ENCODE data around the gene FREM2.

The FREM2 gene

GRCh38 chr13:38687246-38688229 is 661 bp downstream of the FREM2 start:
- no peak for DNase-seq (ENCODE audit: low read depth in 2 of 3, low spot score in 2 of 3)

GRCh38 chr13:38688674-38689073 is 1.8 kb downstream of the FREM2 start:
- DNase-seq (ENCODE audit: low read depth in 2 of 3, low spot score in 2 of 3): no peak

GRCh38 chr13:38690231-38690630 is 3.4 kb downstream of the FREM2 start:
- DNase-seq (ENCODE audit: low read depth in 2 of 3, low spot score in 2 of 3): no peak

GRCh38 chr13:38693168-38693567 is 6.3 kb downstream of the FREM2 start:
- no peak for DNase-seq (ENCODE audit: low read depth in 2 of 3, low spot score in 2 of 3)

GRCh38 chr13:38693641-38694040 is 6.8 kb downstream of the FREM2 start:
- DNase-seq (ENCODE audit: low read depth in 2 of 3, low spot score in 2 of 3): no peak

- no peak for DNase-seq (ENCODE audit: low read depth in 2 of 3, low spot score in 2 of 3)
These were observed 10.3 kb downstream of the FREM2 start for GRCh38 chr13:38697197-38697596.

- no peak for DNase-seq (ENCODE audit: low read depth in 2 of 3, low spot score in 2 of 3)
These were observed 10.9 kb downstream of the FREM2 start for GRCh38 chr13:38697628-38698333.

GRCh38 chr13:38700051-38700450 is 13.2 kb downstream of the FREM2 start:
- DNase-seq (ENCODE audit: low read depth in 2 of 3, low spot score in 2 of 3): no peak

GRCh38 chr13:38702669-38703068 is 15.8 kb downstream of the FREM2 start:
- no peak for DNase-seq (ENCODE audit: low read depth in 2 of 3, low spot score in 2 of 3)

- no peak for DNase-seq (ENCODE audit: low read depth in 2 of 3, low spot score in 2 of 3)
These were observed 16.4 kb downstream of the FREM2 start for GRCh38 chr13:38703255-38703654.

- DNase-seq (ENCODE audit: low read depth in 2 of 3, low spot score in 2 of 3): no peak
These were observed 18.5 kb downstream of the FREM2 start for GRCh38 chr13:38705365-38705764.

- DNase-seq (ENCODE audit: low read depth in 2 of 3, low spot score in 2 of 3): no peak
These were observed 20.6 kb downstream of the FREM2 start for GRCh38 chr13:38707460-38707859.

GRCh38 chr13:38713046-38713445 is 26.2 kb downstream of the FREM2 start:
- no peak for DNase-seq (ENCODE audit: low read depth in 2 of 3, low spot score in 2 of 3)

GRCh38 chr13:38718374-38718773 is 31.5 kb downstream of the FREM2 start:
- DNase-seq (ENCODE audit: low read depth in 2 of 3, low spot score in 2 of 3): no peak

GRCh38 chr13:38730332-38730731 is 43.5 kb downstream of the FREM2 start:
- DNase-seq (ENCODE audit: low read depth in 2 of 3, low spot score in 2 of 3): no peak

- no peak for DNase-seq (ENCODE audit: low read depth in 2 of 3, low spot score in 2 of 3)
These were observed 46.3 kb downstream of the FREM2 start for GRCh38 chr13:38733146-38733545.

GRCh38 chr13:38735665-38736440 is 49.0 kb downstream of the FREM2 start:
- no peak for DNase-seq (ENCODE audit: low read depth in 2 of 3, low spot score in 2 of 3)

- no peak for DNase-seq (ENCODE audit: low read depth in 2 of 3, low spot score in 2 of 3)
These were observed 56.6 kb downstream of the FREM2 start for GRCh38 chr13:38743466-38743865.

- DNase-seq (ENCODE audit: low read depth in 2 of 3, low spot score in 2 of 3): no peak
These were observed 65.8 kb downstream of the FREM2 start for GRCh38 chr13:38752686-38753085.

- DNase-seq (ENCODE audit: low read depth in 2 of 3, low spot score in 2 of 3): no peak
These were observed 67.0 kb downstream of the FREM2 start for GRCh38 chr13:38753878-38754277.

- DNase-seq (ENCODE audit: low read depth in 2 of 3, low spot score in 2 of 3): no peak
These were observed 68.9 kb downstream of the FREM2 start for GRCh38 chr13:38755793-38756192.
